ENCODE data around the gene ETNK1.

DNA sequence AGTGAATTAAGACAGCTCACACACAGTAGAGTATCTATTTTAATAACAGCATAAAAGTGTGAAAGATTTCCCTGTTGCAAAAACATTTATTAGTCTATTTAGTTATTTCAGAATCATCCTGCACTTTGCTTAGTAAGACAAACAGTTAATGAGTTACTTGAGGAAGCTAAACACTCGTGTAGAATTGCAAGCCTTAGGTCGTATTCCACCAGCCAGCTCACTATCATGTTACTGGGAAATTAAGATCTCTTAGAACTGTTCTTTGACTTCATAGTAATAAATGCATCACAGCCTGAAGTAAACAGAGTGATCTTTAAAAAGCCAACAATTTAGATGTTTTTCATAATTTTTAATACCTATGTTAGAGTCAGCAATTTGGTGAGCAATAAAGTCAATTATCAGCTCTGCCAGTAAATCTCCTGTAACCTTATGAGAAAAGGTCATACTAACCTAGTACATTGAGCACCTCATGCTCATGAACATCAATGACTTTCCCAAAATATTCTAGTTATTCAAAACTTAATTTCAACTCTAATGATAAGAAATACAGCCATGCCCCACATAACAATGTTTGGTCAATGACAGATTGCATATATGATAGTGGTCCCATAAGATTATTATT, 26.7 kb upstream of the ETNK1 start:
- TF ChIP-seq, protein P1, sequence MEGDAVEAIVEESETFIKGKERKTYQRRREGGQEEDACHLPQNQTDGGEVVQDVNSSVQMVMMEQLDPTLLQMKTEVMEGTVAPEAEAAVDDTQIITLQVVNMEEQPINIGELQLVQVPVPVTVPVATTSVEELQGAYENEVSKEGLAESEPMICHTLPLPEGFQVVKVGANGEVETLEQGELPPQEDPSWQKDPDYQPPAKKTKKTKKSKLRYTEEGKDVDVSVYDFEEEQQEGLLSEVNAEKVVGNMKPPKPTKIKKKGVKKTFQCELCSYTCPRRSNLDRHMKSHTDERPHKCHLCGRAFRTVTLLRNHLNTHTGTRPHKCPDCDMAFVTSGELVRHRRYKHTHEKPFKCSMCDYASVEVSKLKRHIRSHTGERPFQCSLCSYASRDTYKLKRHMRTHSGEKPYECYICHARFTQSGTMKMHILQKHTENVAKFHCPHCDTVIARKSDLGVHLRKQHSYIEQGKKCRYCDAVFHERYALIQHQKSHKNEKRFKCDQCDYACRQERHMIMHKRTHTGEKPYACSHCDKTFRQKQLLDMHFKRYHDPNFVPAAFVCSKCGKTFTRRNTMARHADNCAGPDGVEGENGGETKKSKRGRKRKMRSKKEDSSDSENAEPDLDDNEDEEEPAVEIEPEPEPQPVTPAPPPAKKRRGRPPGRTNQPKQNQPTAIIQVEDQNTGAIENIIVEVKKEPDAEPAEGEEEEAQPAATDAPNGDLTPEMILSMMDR (IDR thresholded peaks at IDR 0.05; ENCODE audit: low read depth, low read length, poor library complexity, severe bottlenecking): no peak
- TF ChIP-seq EZH2phosphoT487 (IDR thresholded peaks at IDR 0.05; ENCODE audit: borderline replicate concordance, low read length): no peak
